NCI-H128 (cell line): ENCODE results near the gene UVRAG.

Source experiments
- DNase-seq: peaks from one replicate; lab custom pipeline; 2025; ENCODE audit not compliant: unreplicated experiment; lab: John Stamatoyannopoulos, UW

UVRAG gene

DNA sequence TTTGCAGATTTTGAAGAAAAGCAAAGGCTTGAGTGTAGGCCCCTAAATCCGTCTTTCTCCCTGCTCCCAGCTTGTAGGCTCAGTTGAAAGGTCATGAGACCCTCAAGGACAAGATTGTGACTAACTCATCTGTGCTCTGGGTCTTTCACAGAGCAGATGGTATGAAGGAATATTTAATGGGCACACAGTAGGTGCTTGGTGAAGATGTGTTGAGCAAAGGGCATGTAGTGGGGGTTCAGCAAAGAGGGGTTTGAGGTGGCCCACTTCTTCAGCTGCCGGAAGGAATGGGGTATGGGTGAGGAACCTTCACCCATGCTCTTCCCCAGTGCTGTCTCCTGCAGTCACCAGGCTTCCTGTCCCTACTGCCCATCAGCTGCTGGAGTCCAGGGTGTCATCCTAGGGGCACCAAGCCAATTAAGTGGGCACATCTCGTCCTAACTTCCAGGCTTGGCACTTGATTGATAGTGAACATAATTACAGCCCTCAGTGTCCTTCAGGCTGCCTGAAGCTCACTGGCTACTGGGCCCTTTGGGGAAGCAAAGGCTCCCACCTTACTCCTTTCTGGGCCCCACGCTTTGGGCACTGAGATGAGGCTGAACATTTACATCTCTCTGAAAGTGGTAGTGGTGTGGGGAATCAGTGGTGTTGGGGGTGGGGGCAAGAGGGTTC lies 31.5 kb upstream of the UVRAG start:
- DNase-seq = no peak

DNA sequence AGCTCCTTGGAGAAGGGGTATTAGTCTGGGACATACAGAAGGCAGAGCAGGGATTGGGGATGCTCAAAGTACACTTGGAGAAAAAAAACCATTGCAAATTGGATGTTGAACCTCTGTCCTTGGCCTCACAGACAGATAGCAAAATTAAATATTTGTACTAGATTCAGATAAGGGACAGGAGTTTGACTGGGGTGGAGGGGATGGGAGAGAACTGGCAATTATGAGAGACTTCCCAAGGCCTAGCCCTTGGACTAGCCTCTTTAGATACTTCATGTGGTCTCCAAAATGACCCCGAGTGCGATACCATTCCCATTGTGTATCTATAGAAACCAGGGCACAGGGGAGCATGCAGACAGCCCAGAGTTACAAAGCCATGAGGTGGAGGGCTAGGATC lies 30.9 kb upstream of the UVRAG start:
- no peak for DNase-seq

DNA sequence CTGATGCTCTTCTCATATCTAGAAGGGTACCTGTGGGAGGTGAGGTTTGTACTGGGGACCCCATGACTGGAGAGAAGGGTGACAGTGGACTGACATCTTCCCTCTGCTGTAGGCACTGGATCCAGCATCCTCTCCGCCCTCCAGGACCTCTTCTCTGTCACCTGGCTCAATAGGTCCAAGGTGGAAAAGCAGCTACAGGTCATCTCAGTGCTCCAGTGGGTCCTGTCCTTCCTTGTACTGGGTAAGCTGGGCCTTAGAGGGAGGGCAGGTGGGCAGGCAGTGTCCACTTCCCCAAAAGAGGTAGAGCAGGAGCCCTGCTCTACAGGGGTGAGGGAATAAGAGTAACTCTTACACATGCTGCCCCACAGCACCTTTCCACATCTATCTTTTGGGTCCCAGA lies 30.5 kb upstream of the UVRAG start:
- DNase-seq = no peak

DNA sequence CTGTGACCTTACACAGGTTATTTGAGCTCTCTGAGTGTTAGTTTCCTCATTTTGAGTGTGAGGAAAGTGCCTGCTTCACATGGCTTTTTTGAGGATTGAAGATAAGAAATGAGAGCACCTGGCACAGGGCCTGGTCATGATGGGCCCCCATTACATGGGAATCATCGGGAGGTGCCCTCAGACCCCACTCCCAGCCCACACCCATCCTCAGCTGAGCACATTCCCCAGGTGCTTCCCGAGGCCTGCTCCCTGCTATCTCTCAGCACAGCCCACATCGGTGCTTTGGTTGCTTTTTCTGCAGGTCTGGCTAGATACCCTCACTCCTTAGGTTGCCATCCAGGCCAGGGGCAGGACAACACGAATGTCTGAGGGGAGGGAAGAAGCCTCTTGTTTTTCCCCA lies 29.8 kb upstream of the UVRAG start:
- no peak for DNase-seq

- no peak for DNase-seq
Measured at GRCh38 chr11:75786101-75786736, 28.8 kb upstream of the UVRAG start.

DNA sequence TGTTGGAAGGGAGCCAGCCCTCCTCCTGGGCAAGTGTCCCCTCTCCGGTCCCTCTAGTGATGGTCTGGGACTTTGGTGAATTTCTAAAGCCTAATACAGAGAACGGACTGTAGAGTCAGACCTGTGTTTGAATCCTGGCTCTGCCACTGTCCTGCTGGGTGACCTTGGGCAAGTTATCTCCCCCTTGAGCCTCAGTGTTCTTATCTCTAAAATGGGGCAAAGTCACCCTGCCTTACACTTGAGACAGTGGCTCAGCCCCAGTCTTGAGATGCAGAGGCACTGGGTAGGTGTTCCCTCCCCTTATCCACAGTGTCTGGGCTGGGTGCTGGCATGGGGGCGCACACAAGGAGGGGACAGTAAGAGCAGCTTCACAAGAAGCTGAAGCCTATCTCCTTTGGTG lies 25.5 kb upstream of the UVRAG start:
- DNase-seq = no peak

- DNase-seq = no peak
Measured at GRCh38 chr11:75790986-75791385, 24.0 kb upstream of the UVRAG start.

DNA sequence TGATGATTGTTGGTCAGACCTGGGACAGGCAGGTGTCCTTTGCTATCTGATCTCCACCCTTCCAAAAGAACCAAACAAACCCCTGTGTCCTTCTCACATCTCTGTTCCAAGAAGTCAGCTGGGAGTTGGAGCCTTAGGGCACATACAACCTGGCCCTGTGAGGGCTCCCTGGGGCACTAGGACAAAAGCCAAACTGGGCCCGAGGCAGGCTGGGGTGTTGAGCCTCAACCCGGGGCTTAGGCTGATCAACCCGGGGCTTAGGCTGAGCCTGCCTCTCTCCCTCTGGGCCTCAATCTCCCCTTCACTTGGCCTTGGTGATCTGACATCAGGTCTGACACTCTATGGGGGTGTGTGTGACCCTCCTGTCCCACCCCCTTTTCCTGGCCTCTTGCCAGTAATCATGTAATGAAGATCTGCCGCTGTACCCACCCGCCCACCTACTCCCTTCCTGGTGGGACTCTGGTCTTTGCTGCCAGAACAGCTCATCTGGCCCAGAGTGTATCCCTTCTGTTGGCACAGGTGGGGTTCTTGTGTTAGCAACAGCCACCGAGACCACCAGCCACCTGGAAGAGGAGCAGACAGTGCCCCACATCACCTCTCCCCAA lies 22.8 kb upstream of the UVRAG start:
- DNase-seq = no peak

DNA sequence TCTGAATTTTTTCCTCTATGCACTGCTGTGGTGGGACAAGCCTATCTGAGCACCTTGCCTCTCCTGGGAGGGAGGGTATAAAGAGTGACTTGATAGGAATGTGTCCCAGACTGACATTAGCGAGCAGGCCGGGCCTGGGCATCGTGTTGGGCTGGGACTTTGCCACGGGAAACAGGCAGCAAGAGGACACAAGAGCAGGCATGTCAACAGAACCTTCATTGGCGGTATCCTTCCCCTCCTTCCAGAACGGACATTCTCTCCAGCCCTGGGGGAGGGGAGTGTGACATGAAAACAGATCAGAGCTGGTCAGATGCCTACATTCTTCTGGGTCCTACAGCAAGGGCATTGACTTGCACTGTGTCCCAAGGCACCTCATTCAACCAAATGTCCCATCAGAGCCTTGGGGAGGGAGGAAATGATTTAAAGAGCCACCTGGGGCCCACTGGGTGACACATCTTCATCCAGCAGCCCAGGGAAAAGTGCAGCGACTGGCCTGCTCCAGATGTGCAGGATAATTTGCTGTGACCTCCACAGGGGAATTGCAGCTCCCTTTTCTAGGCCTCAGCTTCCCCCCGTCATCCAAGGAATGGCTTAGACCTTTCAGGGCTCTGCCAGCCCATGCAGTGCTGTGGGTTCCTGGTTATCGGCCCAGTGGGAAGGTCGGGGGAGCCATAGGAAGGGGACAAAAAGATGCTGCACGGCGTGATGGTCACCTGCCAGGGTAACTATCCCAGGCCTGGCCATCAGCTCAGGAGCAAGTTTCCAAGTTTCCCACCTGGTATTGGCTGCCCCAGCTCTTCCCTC lies 21.8 kb upstream of the UVRAG start:
- no peak for DNase-seq

DNA sequence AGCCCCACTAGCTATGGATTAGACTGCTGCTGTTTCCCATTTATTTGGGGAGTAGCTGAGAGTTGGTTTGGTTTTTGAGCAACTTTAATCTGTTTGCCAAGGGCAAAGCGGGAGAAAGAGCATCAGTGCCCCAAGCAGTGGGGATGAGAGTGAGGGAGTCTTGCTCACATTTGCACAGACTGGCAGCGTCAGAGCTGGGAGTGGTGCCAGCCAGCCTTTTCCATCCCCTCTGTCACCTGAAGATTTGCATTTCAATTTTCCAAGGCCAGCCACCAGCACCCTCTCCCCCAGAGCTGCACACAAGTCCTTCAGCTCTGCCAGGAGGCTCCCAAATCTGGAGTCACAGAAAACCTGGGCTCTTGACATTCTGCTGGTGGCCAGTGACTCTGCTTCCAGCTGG lies 21.0 kb upstream of the UVRAG start:
- no peak for DNase-seq

DNA sequence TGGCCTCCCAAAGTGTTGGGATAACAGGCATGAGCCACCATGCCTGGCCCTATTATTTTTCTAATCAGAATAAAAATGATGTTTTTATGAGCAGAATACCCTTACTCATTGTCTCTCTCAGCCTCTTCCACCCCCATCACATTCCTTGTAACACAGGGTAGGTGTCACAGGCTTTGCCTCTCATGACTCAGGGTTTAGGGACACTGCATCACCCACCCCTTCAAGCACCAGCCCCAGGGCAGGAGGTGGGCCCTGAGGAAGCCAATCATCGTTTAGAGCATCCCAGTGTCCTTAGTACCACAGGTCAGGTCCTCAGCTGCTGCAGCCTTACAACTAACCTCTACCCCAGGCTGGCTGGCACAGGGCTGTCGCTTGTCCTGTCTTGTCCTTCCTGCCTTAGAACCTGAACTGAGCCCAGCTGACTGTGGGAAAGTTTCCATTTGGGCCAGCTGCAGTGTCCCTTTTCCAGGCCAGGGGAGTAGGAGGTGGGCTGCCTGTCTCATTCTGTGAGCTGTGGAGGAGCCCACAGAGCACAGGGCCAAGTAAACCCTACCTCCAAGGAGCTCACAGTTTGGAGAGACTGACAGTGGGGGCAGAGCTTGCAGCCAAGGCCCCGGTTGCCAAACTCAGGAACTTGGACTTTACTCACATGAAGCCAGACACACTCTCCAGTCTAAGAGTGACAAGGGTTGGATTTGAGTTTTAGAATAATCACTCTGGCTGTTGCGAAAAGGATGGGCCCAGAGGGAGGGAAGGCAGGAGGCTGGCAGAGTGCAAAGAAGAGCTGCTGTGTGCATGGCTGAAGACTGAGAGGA lies 19.5 kb upstream of the UVRAG start:
- no peak for DNase-seq

DNA sequence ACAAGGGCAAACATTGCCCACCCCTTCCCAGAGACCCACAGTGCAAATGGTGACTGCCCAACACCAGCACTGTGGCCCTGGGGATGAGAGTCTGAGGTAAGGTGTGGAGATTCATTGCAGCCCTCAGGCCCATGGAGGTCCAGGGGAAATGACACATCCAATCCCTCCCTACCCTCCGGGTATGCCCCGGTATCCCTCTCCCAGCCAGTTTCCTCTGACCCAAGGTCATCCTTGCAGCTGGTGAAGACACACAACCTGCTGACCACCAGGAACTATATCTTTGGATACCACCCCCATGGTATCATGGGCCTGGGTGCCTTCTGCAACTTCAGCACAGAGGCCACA lies 18.9 kb upstream of the UVRAG start:
- DNase-seq = no peak

DNA sequence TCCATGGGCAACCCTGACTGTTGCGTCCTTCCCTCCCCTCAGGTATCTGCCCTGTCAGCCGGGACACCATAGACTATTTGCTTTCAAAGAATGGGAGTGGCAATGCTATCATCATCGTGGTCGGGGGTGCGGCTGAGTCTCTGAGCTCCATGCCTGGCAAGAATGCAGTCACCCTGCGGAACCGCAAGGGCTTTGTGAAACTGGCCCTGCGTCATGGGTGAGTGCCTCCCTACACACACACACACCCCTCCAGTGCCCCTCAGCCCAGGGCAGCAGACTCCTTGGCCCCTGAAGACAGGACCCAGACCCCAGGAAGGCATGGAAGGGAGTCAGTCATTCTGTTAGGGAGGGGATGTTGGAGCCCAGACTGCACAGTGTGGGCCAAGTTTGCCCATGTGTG lies 17.9 kb upstream of the UVRAG start:
- no peak for DNase-seq

GRCh38 chr11:75797792-75798191 lies 17.2 kb upstream of the UVRAG start:
- no peak for DNase-seq

GRCh38 chr11:75800136-75800675 lies 14.8 kb upstream of the UVRAG start:
- DNase-seq = no peak

- DNase-seq = no peak
Measured at GRCh38 chr11:75800728-75801361, 14.2 kb upstream of the UVRAG start.

DNA sequence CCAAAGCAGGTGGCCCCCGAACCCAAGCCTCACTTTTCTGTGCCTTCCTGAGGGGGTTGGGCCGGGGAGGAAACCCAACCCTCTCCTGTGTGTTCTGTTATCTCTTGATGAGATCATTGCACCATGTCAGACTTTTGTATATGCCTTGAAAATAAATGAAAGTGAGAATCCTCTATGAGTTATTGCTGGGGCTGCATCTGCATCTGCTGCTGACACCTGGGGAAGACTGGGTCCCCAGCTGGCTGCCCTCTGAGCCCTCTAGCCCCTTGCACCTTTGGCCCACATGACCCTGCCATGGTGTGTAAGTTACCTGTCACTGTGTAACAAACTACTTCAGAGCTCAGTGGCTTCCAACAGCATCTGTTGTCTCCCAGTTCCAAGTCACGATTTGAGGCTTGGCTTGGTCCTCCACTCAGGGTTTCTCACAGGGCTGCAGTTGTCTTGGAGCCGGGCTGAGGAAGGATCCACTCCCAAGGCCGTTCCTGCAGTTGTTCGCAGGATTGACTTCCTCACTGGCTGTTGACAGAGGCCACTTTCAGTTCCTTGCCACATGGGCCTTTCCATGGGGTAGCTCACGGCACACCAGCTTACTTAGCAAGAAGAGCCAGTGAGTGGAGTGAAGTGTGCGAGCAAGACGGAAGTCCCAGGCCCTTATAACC lies 13.5 kb upstream of the UVRAG start:
- no peak for DNase-seq

DNA sequence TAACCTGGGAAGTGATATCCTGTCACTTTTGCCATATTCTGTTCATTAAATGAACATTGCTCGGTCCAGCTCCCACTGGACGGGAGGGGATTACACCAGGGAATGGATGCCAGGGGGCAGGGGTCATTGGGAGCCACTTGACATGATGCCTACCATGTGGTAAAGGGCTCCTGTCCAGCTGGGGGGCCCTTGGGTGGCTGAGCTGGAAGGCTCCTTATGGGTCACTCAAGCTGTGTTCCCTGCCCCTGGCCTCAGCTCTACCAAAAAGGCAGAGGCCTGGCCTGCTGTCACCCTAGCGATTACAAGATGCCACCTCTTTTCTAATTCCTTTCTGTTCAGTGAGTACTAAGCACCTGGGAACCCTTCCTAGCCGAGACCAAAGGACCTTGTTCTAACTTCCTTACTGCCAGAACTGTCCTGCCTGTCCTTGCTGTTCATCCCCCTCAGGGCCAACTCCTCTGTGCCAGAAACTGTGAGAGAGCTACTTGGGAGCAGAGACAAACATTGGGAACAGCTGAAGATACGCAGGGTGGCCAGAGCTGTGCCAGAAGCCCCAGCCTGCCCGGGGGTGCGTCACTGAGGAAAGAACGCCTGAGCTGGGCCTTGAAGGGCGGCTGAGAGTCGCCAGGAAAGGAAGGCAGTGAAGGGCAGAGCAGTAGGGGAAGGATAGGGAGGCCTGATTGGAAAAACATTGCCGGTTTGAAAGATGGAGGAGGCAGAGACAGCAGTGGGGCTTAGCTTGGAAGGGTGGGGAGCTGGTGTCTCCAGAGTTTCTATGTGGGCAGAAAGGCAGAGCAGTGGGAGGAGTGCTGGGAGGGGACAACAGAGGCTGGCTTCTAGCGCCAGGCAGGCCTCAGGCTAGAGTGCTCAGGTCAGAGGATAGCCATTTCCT lies 12.7 kb upstream of the UVRAG start:
- DNase-seq = no peak
